ENCODE results near the gene QPRT.
"Not testable (repeated sequence)": the region's sequence is repeated elsewhere in the genome, so short reads cannot be mapped to it uniquely, and the experiment has no call there.

DNA sequence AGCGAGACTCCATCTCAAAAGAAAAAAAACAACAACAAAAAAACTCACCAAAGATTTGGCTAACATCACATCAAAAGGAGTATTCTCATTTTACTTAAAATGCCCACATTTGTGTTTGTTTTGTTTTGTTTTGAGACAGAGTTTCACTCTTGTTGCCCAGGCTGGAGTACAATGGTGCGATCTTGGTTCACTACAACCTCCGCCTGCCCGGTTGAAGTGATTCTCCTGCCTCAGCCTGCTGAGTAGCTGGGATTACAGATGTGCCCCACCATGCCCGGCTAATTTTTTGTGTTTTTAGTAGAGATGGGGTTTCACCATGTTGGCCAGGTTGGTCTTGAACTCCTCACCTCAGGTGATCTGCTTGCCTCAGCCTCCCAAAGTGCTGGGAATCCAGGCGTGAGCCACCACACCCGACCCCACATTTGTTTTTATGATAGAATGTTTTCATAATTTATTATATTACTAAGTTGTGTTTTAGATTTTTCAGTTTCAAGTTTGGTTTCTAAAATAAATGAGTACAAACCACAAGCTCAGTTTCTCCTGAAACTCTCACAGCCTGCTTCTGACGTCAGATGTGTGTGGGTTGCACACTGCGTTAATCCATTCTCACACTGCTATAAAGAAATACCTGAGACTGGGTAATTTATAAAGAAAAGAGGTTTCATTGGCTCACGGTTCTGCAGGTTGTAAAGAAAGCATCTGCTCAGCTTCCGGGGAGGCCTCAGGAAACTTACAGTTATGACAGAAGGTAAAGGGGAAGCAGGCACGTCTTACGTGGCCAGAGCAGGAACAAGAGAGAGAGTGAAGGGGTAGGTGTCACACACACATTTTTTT lies 53.0 kb downstream of the QPRT start:
- TF ChIP-seq CTCF, POLR2A (IDR thresholded peaks at IDR 0.05): not testable (repeated sequence)

Measured in suprapubic skin (tissue), 3 donors.